HepG2 (cell line): ENCODE data around the gene SCAMP3. TPM values are rescaled to one million over a fixed set of nuclear protein-coding genes. Genes with fewer than 3 reads are reported as not detected.

ENCODE experiments used
- BORCS8-MEF2B ChIP-seq: sonication (generic); formaldehyde crosslinking; IDR thresholded peaks from 2 replicates; pipeline ENCODE4 v1.8.0; 2022; ENCODE audit warnings: mild to moderate bottlenecking, missing genetic modification reagents
- GABPB1 ChIP-seq: IDR thresholded peaks from 2 replicates; pipeline ENCODE4 v1.6.1; 2016; ENCODE audit warnings: mild to moderate bottlenecking, missing genetic modification reagents, moderate library complexity, missing compliant biosample characterization
- MEIS2 ChIP-seq: sonication (generic); formaldehyde crosslinking; IDR thresholded peaks from 2 replicates; pipeline ENCODE4 v1.9.0; 2021; ENCODE audit warnings: mild to moderate bottlenecking, missing genetic modification reagents
- MIXL1 ChIP-seq: IDR thresholded peaks from 2 replicates; pipeline ENCODE4 v1.6.1; 2016
- PHF20 ChIP-seq: sonication (generic); formaldehyde crosslinking; IDR thresholded peaks from 2 replicates; pipeline ENCODE4 v1.5.0; 2020; ENCODE audit warnings: mild to moderate bottlenecking, missing genetic modification reagents
- SAP130 ChIP-seq: IDR thresholded peaks from 2 replicates; pipeline ENCODE4 v1.6.1; 2016; ENCODE audit warnings: low read depth
- SNAPC5 ChIP-seq: sonication (generic); formaldehyde crosslinking; IDR thresholded peaks from 2 replicates; pipeline ENCODE4 v1.8.1; 2023; ENCODE audit warnings: mild to moderate bottlenecking, missing genetic modification reagents, borderline replicate concordance
- SP4 ChIP-seq: sonication (generic); formaldehyde crosslinking; IDR thresholded peaks from 2 replicates; pipeline ENCODE4 v1.8.1; 2023; ENCODE audit warnings: mild to moderate bottlenecking, missing genetic modification reagents
- SP5 ChIP-seq: IDR thresholded peaks from 2 replicates; pipeline ENCODE4 v1.6.1; 2016; ENCODE audit warnings: low read depth, borderline replicate concordance
- TFDP2 ChIP-seq: sonication (generic); formaldehyde crosslinking; IDR thresholded peaks from 2 replicates; pipeline ENCODE4 v1.4.0; 2020; ENCODE audit warnings: missing genetic modification reagents
- YY1 ChIP-seq: IDR thresholded peaks from 2 replicates; pipeline ENCODE4 v1.6.1; 2011; ENCODE audit warnings: low read length, low read depth, moderate library complexity, mild to moderate bottlenecking; ENCODE audit not compliant: insufficient read depth, insufficient replicate concordance
- ZBTB38 ChIP-seq: sonication (generic); formaldehyde crosslinking; IDR thresholded peaks from 2 replicates; pipeline ENCODE4 v1.5.1; 2020; ENCODE audit warnings: mild to moderate bottlenecking, missing genetic modification reagents
- ZFY ChIP-seq: sonication (generic); formaldehyde crosslinking; IDR thresholded peaks from 2 replicates; pipeline ENCODE4 v1.4.0; 2020; ENCODE audit warnings: missing genetic modification reagents
- ZNF296 ChIP-seq: sonication (generic); formaldehyde crosslinking; conservative IDR thresholded peaks from 2 replicates; pipeline ENCODE4 v1.5.0; 2020; ENCODE audit warnings: mild to moderate bottlenecking, missing genetic modification reagents
- ZNF326 ChIP-seq: sonication (generic); formaldehyde crosslinking; IDR thresholded peaks from 2 replicates; pipeline ENCODE4 v1.4.0; 2020; ENCODE audit warnings: missing genetic modification reagents, borderline replicate concordance
- ZNF580 ChIP-seq: IDR thresholded peaks from 2 replicates; pipeline ENCODE4 v1.6.1; 2016; ENCODE audit warnings: low read depth, borderline replicate concordance
- ZNF660 ChIP-seq: sonication (generic); formaldehyde crosslinking; IDR thresholded peaks from 2 replicates; pipeline ENCODE4 v1.5.1; 2020; ENCODE audit warnings: mild to moderate bottlenecking, low read depth, missing genetic modification reagents, borderline replicate concordance
- ZNF674 ChIP-seq: sonication (generic); formaldehyde crosslinking; IDR thresholded peaks from 2 replicates; pipeline ENCODE4 v1.5.0; 2020; ENCODE audit warnings: low read depth, mild to moderate bottlenecking, missing genetic modification reagents
- ZNF816 ChIP-seq: sonication (generic); formaldehyde crosslinking; IDR thresholded peaks from 2 replicates; pipeline ENCODE4 v1.8.0; 2022; ENCODE audit warnings: missing genetic modification reagents, mild to moderate bottlenecking, borderline replicate concordance
- polyA plus RNA-seq, 8 experiments: library from polyadenylated mRNA; depleted of rRNA in 3 of 8; stranded (reverse) in 7 of 8; unstranded in 1 of 8; fragments of >200 nt; fragmentation: Illumina TruSeq in 4 of 8; extraction: Trizol in 4 of 8; gene quantifications; 2 replicates each; pipeline versions ENCODE4 v1.2.1 to v1.2.3, GENCODE V29; 2011 to 2016; ENCODE audit warnings: low read depth in 4 of 8, missing spikeins in 1 of 8, mixed read lengths in 1 of 8; ENCODE audit not compliant: insufficient read depth in 1 of 8
- total RNA-seq, 5 experiments: library from RNA; depleted of rRNA; stranded (reverse); fragments of >200 nt; fragmentation: Illumina TruSeq; extraction: Trizol; gene quantifications; 2 replicates each; pipeline ENCODE4 v1.2.3, GENCODE V29; 2016; ENCODE audit warnings: low read depth in 1 of 5
- TF ChIP-seq, protein P1 (sequence below): IDR thresholded peaks from 2 replicates; pipeline ENCODE4 v1.6.1; 2012; ENCODE audit warnings: inconsistent platforms
- TF ChIP-seq, protein P2 (sequence below): IDR thresholded peaks from 2 replicates; pipeline ENCODE4 v1.6.1; 2016; ENCODE audit warnings: missing genetic modification reagents, missing compliant biosample characterization
- TF ChIP-seq, protein P3 (sequence below): sonication (generic); formaldehyde crosslinking; IDR thresholded peaks from 2 replicates; pipeline ENCODE4 v1.8.1; 2022; ENCODE audit warnings: mild to moderate bottlenecking, missing genetic modification reagents
- TF ChIP-seq, protein P4 (sequence below): IDR thresholded peaks from 2 replicates; pipeline ENCODE4 v1.6.1; 2016; ENCODE audit warnings: low read depth, control low read depth

SCAMP3 gene
- total and polyA plus RNA-seq, 2 of the 13 experiments (the other 11 are each of a cell fraction or from before 2014, with no cell fraction given): 46.8 to 83.3 TPM

DNA sequence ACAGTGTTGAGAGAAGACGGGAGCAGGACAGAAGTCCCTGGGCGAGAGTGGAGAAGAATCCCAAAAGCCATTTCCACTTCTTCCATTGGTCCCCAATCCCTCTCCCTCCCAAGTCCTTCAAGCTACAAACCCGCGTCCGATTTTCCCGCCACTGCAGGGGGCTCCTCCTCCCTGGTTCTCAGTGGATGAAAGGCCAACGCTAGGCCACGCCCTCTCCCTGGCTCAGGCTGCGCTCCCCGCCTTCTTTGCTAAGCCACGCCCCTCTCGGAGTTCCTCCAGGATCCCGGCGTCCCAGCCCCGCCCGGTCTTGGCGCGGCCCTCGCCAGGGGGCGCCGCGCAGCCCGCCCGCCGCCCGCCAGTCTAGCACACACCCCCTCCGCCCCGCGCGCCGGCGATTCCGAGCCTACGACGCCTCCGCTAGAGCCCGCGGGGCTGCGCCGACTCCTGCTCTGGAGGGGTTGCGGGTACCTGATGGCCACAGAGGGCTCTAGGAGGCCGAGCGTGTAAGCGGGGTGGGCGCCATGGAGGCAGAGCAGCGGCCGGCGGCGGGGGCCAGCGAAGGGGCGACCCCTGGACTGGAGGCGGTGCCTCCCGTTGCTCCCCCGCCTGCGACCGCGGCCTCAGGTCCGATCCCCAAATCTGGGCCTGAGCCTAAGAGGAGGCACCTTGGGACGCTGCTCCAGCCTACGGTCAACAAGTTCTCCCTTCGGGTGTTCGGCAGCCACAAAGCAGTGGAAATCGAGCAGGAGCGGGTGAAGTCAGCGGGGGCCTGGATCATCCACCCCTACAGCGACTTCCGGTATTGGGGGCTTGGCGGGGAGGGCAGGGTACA, 15.1 kb upstream of the SCAMP3 start, which contains the start of gene HCN3 (continued):
- peak; percentile 77; the same call in 1 of the 2 replicates for TF ChIP-seq ZBTB38 (CRISPR knock-in tag)
- peak; percentile 67 for TF ChIP-seq SP5 (CRISPR knock-in tag)
- 0 out of 2 replicates have a peak, but pooled peaks have one; percentile 35 for TF ChIP-seq ZNF296
- peak; percentile 54 for TF ChIP-seq MEIS2 (CRISPR knock-in tag)
- TF ChIP-seq, protein P1, sequence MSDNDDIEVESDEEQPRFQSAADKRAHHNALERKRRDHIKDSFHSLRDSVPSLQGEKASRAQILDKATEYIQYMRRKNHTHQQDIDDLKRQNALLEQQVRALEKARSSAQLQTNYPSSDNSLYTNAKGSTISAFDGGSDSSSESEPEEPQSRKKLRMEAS: peak; percentile 78
- TF ChIP-seq ZNF674 (CRISPR knock-in tag): 0 out of 2 replicates have a peak, but pooled peaks have one; percentile 13
- TF ChIP-seq ZNF580 (CRISPR knock-in tag): peak; percentile 20; the same call in 1 of the 2 replicates
- peak; percentile 97 for TF ChIP-seq SP4 (CRISPR knock-in tag)
- peak; percentile 66; the same call in 1 of the 2 replicates for TF ChIP-seq SNAPC5 (CRISPR knock-in tag)
- TF ChIP-seq, protein P2, sequence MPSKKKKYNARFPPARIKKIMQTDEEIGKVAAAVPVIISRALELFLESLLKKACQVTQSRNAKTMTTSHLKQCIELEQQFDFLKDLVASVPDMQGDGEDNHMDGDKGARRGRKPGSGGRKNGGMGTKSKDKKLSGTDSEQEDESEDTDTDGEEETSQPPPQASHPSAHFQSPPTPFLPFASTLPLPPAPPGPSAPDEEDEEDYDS: 0 out of 2 replicates have a peak, but pooled peaks have one; percentile 30
- TF ChIP-seq ZNF660 (CRISPR knock-in tag): no peak
- TF ChIP-seq ZFY (CRISPR knock-in tag): peak; percentile 63
- TF ChIP-seq MIXL1 (CRISPR knock-in tag): no peak
- TF ChIP-seq, protein P3, sequence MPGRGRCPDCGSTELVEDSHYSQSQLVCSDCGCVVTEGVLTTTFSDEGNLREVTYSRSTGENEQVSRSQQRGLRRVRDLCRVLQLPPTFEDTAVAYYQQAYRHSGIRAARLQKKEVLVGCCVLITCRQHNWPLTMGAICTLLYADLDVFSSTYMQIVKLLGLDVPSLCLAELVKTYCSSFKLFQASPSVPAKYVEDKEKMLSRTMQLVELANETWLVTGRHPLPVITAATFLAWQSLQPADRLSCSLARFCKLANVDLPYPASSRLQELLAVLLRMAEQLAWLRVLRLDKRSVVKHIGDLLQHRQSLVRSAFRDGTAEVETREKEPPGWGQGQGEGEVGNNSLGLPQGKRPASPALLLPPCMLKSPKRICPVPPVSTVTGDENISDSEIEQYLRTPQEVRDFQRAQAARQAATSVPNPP (CRISPR knock-in tag): peak; percentile 62; the same call in 1 of the 2 replicates
- TF ChIP-seq, protein P4, sequence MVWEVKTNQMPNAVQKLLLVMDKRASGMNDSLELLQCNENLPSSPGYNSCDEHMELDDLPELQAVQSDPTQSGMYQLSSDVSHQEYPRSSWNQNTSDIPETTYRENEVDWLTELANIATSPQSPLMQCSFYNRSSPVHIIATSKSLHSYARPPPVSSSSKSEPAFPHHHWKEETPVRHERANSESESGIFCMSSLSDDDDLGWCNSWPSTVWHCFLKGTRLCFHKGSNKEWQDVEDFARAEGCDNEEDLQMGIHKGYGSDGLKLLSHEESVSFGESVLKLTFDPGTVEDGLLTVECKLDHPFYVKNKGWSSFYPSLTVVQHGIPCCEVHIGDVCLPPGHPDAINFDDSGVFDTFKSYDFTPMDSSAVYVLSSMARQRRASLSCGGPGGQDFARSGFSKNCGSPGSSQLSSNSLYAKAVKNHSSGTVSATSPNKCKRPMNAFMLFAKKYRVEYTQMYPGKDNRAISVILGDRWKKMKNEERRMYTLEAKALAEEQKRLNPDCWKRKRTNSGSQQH (CRISPR knock-in tag): peak; percentile 70; the same call in 1 of the 2 replicates
- peak; percentile 99 for TF ChIP-seq TFDP2 (CRISPR knock-in tag)
- peak; percentile 77 for TF ChIP-seq YY1
- peak; percentile 85 for TF ChIP-seq BORCS8-MEF2B (CRISPR knock-in tag)
- TF ChIP-seq ZNF326: no peak
- TF ChIP-seq GABPB1 (CRISPR knock-in tag): peak; percentile 77
- TF ChIP-seq SAP130 (CRISPR knock-in tag): peak; percentile 93
- TF ChIP-seq ZNF816 (CRISPR knock-in tag): peak; percentile 36; the same call in 1 of the 2 replicates
- peak; percentile 61 for TF ChIP-seq PHF20 (CRISPR knock-in tag)
